Gastroesophageal sphincter (tissue), 4 donors: ENCODE results near the gene MRPL55. TPM values are rescaled to one million over a fixed set of nuclear protein-coding genes. Genes with fewer than 3 reads are reported as not detected.

Experiments
- ATAC-seq: fragments of 150-250 bp; one replicate; pipeline ENCODE4 v1.9.1; 2016; ENCODE audit warnings: mild to moderate bottlenecking, moderate library complexity
- H3K27ac ChIP-seq, 4 donors: fragments of 200-600 bp; sonication (generic) in 3 of 4; 1 replicate in 3 of 4; 2 replicates in 1 of 4; pipeline ENCODE4 v1.5.1; 2016 to 2019
- H3K27me3 ChIP-seq: fragments of 200-600 bp; sonication (generic); one replicate; pipeline ENCODE4 v1.5.1; 2019
- H3K36me3 ChIP-seq, 2 donors: fragments of 200-600 bp; sonication (generic); one replicate each; pipeline ENCODE4 v1.5.1; 2019; ENCODE audit warnings: control low read depth in 1 of 2
- H3K4me1 ChIP-seq, 3 donors: fragments of 200-600 bp; sonication (generic); 1 replicate in 2 of 3; 2 replicates in 1 of 3; pipeline ENCODE4 v1.5.1; 2016 to 2019; ENCODE audit warnings: control low read depth in 2 of 3
- H3K4me3 ChIP-seq, 2 donors: fragments of 200-600 bp; sonication (generic); one replicate each; pipeline ENCODE4 v1.5.1; 2019; ENCODE audit warnings: mild to moderate bottlenecking in 1 of 2, moderate library complexity in 1 of 2
- H3K9me3 ChIP-seq, 3 donors: fragments of 200-600 bp; sonication (generic); one replicate each; pipeline ENCODE4 v1.5.1; 2017 to 2019; ENCODE audit warnings: control low read depth in 2 of 3
- EP300 ChIP-seq: sonication (generic); formaldehyde crosslinking; IDR thresholded peaks from one replicate; pipeline ENCODE4 v1.6.1; 2017; ENCODE audit warnings: antibody characterized with exemption, mild to moderate bottlenecking
- POLR2A ChIP-seq, 2 donors: fragments of 450-650 bp; IDR thresholded peaks; one replicate each; pipeline ENCODE4 v1.6.1; 2017; ENCODE audit warnings: antibody characterized with exemption in 2 of 2, mild to moderate bottlenecking in 2 of 2, moderate library complexity in 1 of 2
- POLR2AphosphoS5 ChIP-seq: sonication (generic); formaldehyde crosslinking; IDR thresholded peaks from one replicate; pipeline ENCODE4 v1.6.1; 2017; ENCODE audit warnings: antibody characterized with exemption
- WGBS, 2 donors: methylation state at CpG; one replicate each; pipeline ENCODE4 v1.1.5; 2018; ENCODE audit warnings: low coverage in 1 of 2; 5-methylcytosine and 5-hydroxymethylcytosine counted together
- total RNA-seq, 4 donors: library from RNA; depleted of rRNA; stranded (reverse); fragments of >200 nt; gene quantifications; one replicate each; pipeline ENCODE4 v1.1.0, GENCODE V29; 2016
- TF ChIP-seq, protein P1 (sequence below), 4 experiments: fragments of 200-600 bp in 2 of 4; fragments of 450-650 bp in 2 of 4; sonication (generic) in 1 of 4; IDR thresholded peaks; one replicate each; pipeline ENCODE4 v1.5.1; 2017 to 2019; ENCODE audit warnings: antibody characterized with exemption in 4 of 4, mild to moderate bottlenecking in 2 of 4, moderate library complexity in 2 of 4

MRPL55 gene
- total RNA-seq, 4 donors from 2014 or later: 50.2 to 394 (median 81.5) TPM

GRCh38 chr1:228097333-228098081 lies 11.6 kb downstream of the MRPL55 start:
- no peak overlapping the region for H3K4me3 ChIP-seq
- WGBS, 2 donors: 88 to 90% methylated on average over 5 to 12 of the region's 34 CpGs
- TF ChIP-seq EP300 (no peak), POLR2AphosphoS5 (no peak), POLR2A (IDR thresholded peaks at IDR 0.05) (no peak)
- TF ChIP-seq, protein P1, sequence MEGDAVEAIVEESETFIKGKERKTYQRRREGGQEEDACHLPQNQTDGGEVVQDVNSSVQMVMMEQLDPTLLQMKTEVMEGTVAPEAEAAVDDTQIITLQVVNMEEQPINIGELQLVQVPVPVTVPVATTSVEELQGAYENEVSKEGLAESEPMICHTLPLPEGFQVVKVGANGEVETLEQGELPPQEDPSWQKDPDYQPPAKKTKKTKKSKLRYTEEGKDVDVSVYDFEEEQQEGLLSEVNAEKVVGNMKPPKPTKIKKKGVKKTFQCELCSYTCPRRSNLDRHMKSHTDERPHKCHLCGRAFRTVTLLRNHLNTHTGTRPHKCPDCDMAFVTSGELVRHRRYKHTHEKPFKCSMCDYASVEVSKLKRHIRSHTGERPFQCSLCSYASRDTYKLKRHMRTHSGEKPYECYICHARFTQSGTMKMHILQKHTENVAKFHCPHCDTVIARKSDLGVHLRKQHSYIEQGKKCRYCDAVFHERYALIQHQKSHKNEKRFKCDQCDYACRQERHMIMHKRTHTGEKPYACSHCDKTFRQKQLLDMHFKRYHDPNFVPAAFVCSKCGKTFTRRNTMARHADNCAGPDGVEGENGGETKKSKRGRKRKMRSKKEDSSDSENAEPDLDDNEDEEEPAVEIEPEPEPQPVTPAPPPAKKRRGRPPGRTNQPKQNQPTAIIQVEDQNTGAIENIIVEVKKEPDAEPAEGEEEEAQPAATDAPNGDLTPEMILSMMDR (IDR thresholded peaks at IDR 0.05): no peak
- H3K27me3 ChIP-seq: no peaks in the 10 kb centered on the region
- peaks cover 0 to 15% (median 0%) of the 10 kb centered on the region in 3 donors for H3K9me3 ChIP-seq
- no peak for ATAC-seq
- no peak overlapping the region for H3K27ac ChIP-seq
- H3K36me3 ChIP-seq: peaks cover 0 to 79% of the 10 kb centered on the region in 2 donors
- peaks cover 0 to 56% (median 19%) of the 10 kb centered on the region in 3 donors for H3K4me1 ChIP-seq

GRCh38 chr1:228096416-228097332 lies 12.4 kb downstream of the MRPL55 start:
- H3K4me3 ChIP-seq: no peak overlapping the region
- TF ChIP-seq POLR2A (IDR thresholded peaks at IDR 0.05) (no peak), POLR2AphosphoS5 (no peak), EP300 (no peak)
- TF ChIP-seq, protein P1 (IDR thresholded peaks at IDR 0.05): no peak
- peaks cover 0 to 79% of the 10 kb centered on the region in 2 donors for H3K36me3 ChIP-seq
- H3K27ac ChIP-seq: no peak overlapping the region
- no peak for ATAC-seq
- H3K9me3 ChIP-seq: peaks cover 0 to 15% (median 0%) of the 10 kb centered on the region in 3 donors
- peaks cover 0 to 56% (median 13%) of the 10 kb centered on the region in 3 donors for H3K4me1 ChIP-seq
- H3K27me3 ChIP-seq: no peaks in the 10 kb centered on the region
- no CpG with 5 or more reads among the region's 13 CpGs for WGBS, 2 donors

- H3K4me1 ChIP-seq: peaks cover 0 to 56% (median 17%) of the 10 kb centered on the region in 3 donors
- TF ChIP-seq, protein P1 (IDR thresholded peaks at IDR 0.05): no peak
- TF ChIP-seq EP300 (no peak), POLR2A (IDR thresholded peaks at IDR 0.05) (no peak), POLR2AphosphoS5 (no peak)
These were observed 13.2 kb downstream of the MRPL55 start for GRCh38 chr1:228095938-228096337.

GRCh38 chr1:228095161-228095560 lies 13.9 kb downstream of the MRPL55 start:
- no peak for ATAC-seq
- Histone ChIP-seq H3K9me3 (peaks cover 0 to 15% (median 0%) of the 10 kb centered on the region in 3 donors), H3K4me3 (no peak overlapping the region), H3K27me3 (no peaks in the 10 kb centered on the region), H3K4me1 (peaks cover 0 to 60% (median 25%) of the 10 kb centered on the region in 3 donors), H3K36me3 (peaks cover 0 to 64% of the 10 kb centered on the region in 2 donors), H3K27ac (no peak overlapping the region)
- TF ChIP-seq POLR2A (IDR thresholded peaks at IDR 0.05): no peak
- TF ChIP-seq POLR2AphosphoS5: no peak
- no peak for TF ChIP-seq EP300
- TF ChIP-seq, protein P1 (IDR thresholded peaks at IDR 0.05): no peak
- 100% methylated on average over 3 of the region's 4 CpGs; no CpG with 5 or more reads in 1 of the 2 donors for WGBS, 2 donors

More at GRCh38 chr1:228095938-228096337, 13.2 kb downstream of the MRPL55 start:
- H3K27ac ChIP-seq: no peak overlapping the region
- H3K4me3 ChIP-seq: no peak overlapping the region
- WGBS, 2 donors: 100% methylated on average over 2 to 4 of the region's 8 CpGs
- H3K36me3 ChIP-seq: peaks cover 0 to 72% of the 10 kb centered on the region in 2 donors
- H3K9me3 ChIP-seq: peaks cover 0 to 15% (median 0%) of the 10 kb centered on the region in 3 donors
- no peaks in the 10 kb centered on the region for H3K27me3 ChIP-seq
- no peak for ATAC-seq
